ENCODE data around the gene ULK4. TPM values are rescaled to one million over a fixed set of nuclear protein-coding genes. Genes with fewer than 3 reads are reported as not detected.

ULK4 gene
- total RNA-seq = 7.9 and 21.7 TPM in 2 replicates

GRCh38 chr3:41961751-41962679 lies at the start of gene ULK4:
ULK4 (minus strand) TSS chr3:41962103; CDS start chr3:41954759, 7,344 bp downstream.

GRCh38 chr3:41198950-41199865 lies 762.7 kb downstream of the ULK4 start, which contains the start of gene CTNNB1:
CTNNB1 (plus strand) TSS chr3:41199505; CDS start chr3:41224069, 24,564 bp downstream.

Other genes starting within 250 kb of the ULK4 start
- 40.3 and 43.5 TPM in 2 replicates for gene TRAK1, start 129.3 kb upstream of the ULK4 start, total RNA-seq

Measured in regular cardiac myocyte (primary cell).